Thyroid gland (tissue), 4 donors: ENCODE measurements around the gene TCP1.
"Not testable (repeated sequence)": the region's sequence is repeated elsewhere in the genome, so short reads cannot be mapped to it uniquely, and the experiment has no call there.

Source experiments
- POLR2A ChIP-seq, 2 donors: fragments of 450-650 bp; IDR thresholded peaks; one replicate each; pipeline ENCODE4 v1.6.1; 2017; ENCODE audit warnings: antibody characterized with exemption in 2 of 2, mild to moderate bottlenecking in 2 of 2, moderate library complexity in 1 of 2
- TF ChIP-seq, protein P1 (sequence below), 6 experiments: fragments of 200-600 bp in 3 of 6; fragments of 450-650 bp in 3 of 6; sonication (generic) in 3 of 6; IDR thresholded peaks; one replicate each; pipeline ENCODE4 v1.5.1; 2016 to 2019; ENCODE audit warnings: antibody characterized with exemption in 6 of 6, mild to moderate bottlenecking in 2 of 6, inconsistent platforms in 1 of 6, moderate library complexity in 1 of 6

DNA sequence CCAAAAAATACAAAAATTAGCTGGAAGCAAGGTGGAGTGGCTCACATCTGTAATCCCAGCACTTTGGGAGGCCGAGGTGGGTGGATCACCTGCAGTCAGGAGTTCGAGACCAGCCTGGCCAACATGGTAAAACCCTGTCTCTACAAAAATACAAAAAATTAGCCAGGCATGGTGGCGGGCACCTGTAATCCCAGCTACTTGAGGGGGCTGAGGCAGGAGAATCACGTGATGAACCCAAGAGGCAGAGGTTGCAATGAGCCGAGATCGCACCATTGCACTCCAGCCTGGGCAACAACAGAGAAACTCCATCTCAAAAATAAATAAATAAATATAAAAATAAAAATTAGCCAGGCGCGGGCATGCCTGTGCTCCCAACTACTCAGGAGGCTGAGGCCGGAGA is 35.3 kb upstream of the TCP1 start:
- TF ChIP-seq, protein P1, sequence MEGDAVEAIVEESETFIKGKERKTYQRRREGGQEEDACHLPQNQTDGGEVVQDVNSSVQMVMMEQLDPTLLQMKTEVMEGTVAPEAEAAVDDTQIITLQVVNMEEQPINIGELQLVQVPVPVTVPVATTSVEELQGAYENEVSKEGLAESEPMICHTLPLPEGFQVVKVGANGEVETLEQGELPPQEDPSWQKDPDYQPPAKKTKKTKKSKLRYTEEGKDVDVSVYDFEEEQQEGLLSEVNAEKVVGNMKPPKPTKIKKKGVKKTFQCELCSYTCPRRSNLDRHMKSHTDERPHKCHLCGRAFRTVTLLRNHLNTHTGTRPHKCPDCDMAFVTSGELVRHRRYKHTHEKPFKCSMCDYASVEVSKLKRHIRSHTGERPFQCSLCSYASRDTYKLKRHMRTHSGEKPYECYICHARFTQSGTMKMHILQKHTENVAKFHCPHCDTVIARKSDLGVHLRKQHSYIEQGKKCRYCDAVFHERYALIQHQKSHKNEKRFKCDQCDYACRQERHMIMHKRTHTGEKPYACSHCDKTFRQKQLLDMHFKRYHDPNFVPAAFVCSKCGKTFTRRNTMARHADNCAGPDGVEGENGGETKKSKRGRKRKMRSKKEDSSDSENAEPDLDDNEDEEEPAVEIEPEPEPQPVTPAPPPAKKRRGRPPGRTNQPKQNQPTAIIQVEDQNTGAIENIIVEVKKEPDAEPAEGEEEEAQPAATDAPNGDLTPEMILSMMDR (IDR thresholded peaks at IDR 0.05), result not testable (repeated sequence)
- TF ChIP-seq POLR2A (IDR thresholded peaks at IDR 0.05), result not testable (repeated sequence)
